Right lobe of liver (tissue), 4 donors: ENCODE results near the gene GATA5.

Experiments
- CTCF ChIP-seq, 4 donors: fragments of 200-600 bp in 3 of 4; fragments of 450-650 bp in 1 of 4; IDR thresholded peaks; one replicate each; pipeline versions ENCODE4 v1.5.1 to v1.8.0; 2016 to 2022; ENCODE audit warnings: antibody characterized with exemption in 4 of 4, mild to moderate bottlenecking in 2 of 4
- POLR2A ChIP-seq: fragments of 450-650 bp; IDR thresholded peaks from one replicate; pipeline ENCODE4 v1.6.1; 2017; ENCODE audit warnings: antibody characterized with exemption, mild to moderate bottlenecking
- donor health status: DM: no; HTN: no; CAD: no.
- donor health status: DM: no; HTN: no; CAD: no.
- donor health status: DM: no; HTN: yes; CAD: no.

DNA sequence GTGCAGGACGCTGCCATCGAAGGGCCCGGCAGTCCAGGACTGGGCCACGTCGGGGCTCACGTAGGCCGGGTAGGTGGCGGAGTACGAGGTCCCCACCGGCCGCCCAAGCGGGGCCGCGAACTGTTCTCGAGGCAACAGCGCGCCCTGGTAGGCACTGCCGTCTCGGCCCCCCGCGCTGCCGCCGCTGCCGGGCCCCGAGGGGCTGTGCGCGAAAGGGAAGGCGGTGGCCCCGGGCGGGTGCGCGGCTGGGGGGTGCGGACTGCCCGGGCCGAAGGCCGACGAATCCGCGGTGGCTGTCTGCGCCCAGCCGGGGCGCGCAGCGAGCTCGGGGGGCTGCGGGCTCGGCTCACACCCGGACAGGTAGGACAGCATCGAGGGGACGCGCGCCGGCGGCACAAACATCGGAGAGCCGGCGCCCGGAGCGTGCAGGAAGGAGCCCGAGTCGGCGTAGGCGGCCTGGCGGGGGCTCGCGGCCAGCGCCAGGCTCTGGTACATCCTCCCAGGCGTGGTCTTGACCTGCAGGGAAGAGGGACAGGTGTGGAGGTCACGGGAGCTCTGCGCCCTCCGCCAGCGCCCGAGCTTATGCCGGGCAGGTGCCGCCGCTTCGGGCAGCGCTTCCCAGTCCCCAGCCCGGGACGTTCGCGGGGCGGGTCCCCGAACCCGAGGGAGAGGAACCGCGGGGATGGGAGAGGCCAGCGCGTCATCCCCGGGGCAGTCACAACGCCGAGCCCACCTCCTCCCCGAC, 596 bp downstream of the GATA5 start:
- TF ChIP-seq CTCF (IDR thresholded peaks at IDR 0.05): no peak
- TF ChIP-seq POLR2A: no peak
